Activated CD4-positive, alpha-beta T cell treated with anti-CD3 and anti-CD28 coated beads for 36 hours (primary cell): Measurements from ENCODE around the gene IL1RAPL1. TPM values are rescaled to one million over a fixed set of nuclear protein-coding genes. Genes with fewer than 3 reads are reported as not detected.
A peak's percentile ranks its signal among the peaks of the same experiment; 100 is the strongest.

Source experiments
- ATAC-seq: fragments of 200-7000 bp; cut with Tn5 transposase; one replicate; pipeline ENCODE4 v1.10.0; 2021; ENCODE audit warnings: mild to moderate bottlenecking, moderate library complexity
- CTCF ChIA-PET: fragments of 350-600 bp; sonication (Branson Sonifier 250); formaldehyde crosslinking; loops from one replicate; lab custom pipeline; 2021; ENCODE audit warnings: antibody characterized with exemption; lab: Charles Lee
- POLR2A ChIA-PET: fragments of 350-600 bp; sonication (Branson Sonifier 250); formaldehyde crosslinking; loops from one replicate; lab custom pipeline; 2021; ENCODE audit warnings: antibody characterized with exemption, inconsistent platforms; lab: Charles Lee
- DNase-seq: peaks from one replicate; pipeline ENCODE4 v3.0.0-alpha.2; 2020
- H3K27ac Mint-ChIP-seq: one replicate; pipeline ENCODE4 v1.8.0; 2021; ENCODE audit warnings: mixed read lengths
- H3K27me3 Mint-ChIP-seq: one replicate; pipeline ENCODE4 v1.8.0; 2021; ENCODE audit warnings: mixed read lengths
- H3K36me3 Mint-ChIP-seq: one replicate; pipeline ENCODE4 v1.8.0; 2021; ENCODE audit warnings: low read depth, mixed read lengths
- H3K4me1 Mint-ChIP-seq: one replicate; pipeline ENCODE4 v1.8.0; 2021; ENCODE audit warnings: mixed read lengths
- H3K4me3 Mint-ChIP-seq: one replicate; pipeline ENCODE4 v1.8.0; 2021; ENCODE audit warnings: mild to moderate bottlenecking, moderate library complexity, mixed read lengths
- H3K9me3 Mint-ChIP-seq: one replicate; pipeline ENCODE4 v1.8.0; 2021; ENCODE audit warnings: low read depth, mixed read lengths
- intact Hi-C, 2 experiments: fragments of 100-400 bp; cut with DNase I in 1 of 2; cut with micrococcal nuclease in 1 of 2; formaldehyde crosslinking; loops; one replicate each; pipeline versions ENCODE4 v1.14.2 to v1.15.1; 2022 to 2024; cut with DNase I, micrococcal nuclease
- total RNA-seq, 2 experiments: library from RNA; stranded (reverse); gene quantifications; one replicate each; pipeline ENCODE4 v1.2.3, GENCODE V29; 2021

The IL1RAPL1 gene
- total RNA-seq, 2 experiments from 2014 or later = not detected

DNA sequence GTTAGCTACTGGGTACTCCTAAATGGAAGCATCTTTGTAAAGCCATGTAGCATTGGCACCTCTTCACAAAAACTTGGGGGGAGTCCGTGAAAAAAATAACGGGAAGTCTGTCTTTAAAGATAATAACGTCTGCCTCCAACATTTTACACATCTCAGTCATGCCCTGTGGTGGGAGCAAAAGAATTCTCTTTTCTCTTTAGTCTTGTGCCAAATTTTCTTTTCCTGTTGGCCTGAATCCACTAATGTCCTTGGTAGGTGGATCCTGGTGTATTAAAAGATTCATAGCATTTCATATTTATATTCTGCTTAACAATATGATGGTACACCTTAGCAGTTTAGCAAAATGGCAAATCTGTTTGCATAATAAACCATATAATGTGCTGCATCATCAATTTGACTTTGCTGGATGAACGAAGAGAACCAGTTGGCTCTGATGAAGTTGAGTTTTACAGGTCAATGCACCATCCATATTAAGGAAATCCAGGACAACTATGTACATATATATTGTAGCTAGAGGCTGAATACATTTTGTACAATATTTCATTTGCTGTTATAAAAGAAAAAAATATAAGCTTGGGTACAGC lies 881.8 kb downstream of the IL1RAPL1 start:
- Mint-ChIP-seq H3K4me3 (no peak overlapping the region), H3K9me3 (no peaks in the 10 kb centered on the region), H3K4me1 (no peaks in the 10 kb centered on the region), H3K36me3 (no peaks in the 10 kb centered on the region), H3K27ac (no peak overlapping the region), H3K27me3 (no peaks in the 10 kb centered on the region)
- ATAC-seq (no peak), DNase-seq (no peak)
- CTCF ChIA-PET = no interaction called here
- POLR2A ChIA-PET = no interaction called here
- intact Hi-C loops = no loop called here

DNA sequence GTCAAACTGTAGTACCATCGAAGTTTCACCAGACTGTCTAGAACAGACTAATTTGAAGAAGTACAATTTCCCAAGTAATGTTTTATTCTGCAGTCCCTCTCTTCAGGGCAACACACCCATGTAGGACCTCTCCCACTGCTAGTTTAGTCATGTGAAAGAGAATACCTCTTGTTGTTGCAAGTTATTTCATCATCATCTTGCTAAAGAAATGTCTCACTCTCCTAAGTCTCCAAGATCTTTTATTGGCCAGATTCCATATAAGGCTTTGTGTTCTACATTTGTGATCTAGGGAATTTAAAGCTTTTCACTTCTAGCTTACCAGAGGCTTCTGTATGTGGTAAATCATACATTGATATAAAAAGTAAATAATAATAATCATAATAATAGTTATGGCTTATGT lies 882.8 kb downstream of the IL1RAPL1 start:
- no peaks in the 10 kb centered on the region for H3K4me1 Mint-ChIP-seq
- H3K36me3 Mint-ChIP-seq = no peaks in the 10 kb centered on the region
- no peaks in the 10 kb centered on the region for H3K9me3 Mint-ChIP-seq
- CTCF ChIA-PET = no interaction called here
- intact Hi-C loops = no loop called here
- H3K27me3 Mint-ChIP-seq = no peaks in the 10 kb centered on the region
- H3K27ac Mint-ChIP-seq = no peak overlapping the region
- ATAC-seq (no peak), DNase-seq (no peak)
- POLR2A ChIA-PET = no interaction called here
- H3K4me3 Mint-ChIP-seq = no peak overlapping the region

DNA sequence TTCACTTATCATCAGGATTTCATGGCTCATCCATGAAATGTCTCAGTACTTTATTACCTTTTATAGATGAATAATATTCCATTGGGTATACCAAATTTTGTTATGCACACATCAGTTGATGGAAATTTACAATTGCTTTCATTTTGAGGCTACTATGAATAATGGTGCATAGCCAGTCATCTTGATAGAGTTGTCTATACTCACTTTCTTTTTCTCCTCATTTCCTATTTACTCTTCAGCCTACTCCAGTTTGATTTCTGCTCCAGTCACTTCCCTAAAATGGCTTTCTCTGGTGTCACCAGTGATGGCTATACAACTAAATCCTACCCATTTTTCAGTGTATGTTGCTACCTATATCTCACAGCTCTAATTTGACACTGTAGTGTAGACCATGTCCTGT lies 884.6 kb downstream of the IL1RAPL1 start:
- H3K27me3 Mint-ChIP-seq = no peaks in the 10 kb centered on the region
- ATAC-seq = no peak
- ChIA-PET POLR2A (no interaction called here), CTCF (no interaction called here)
- H3K4me3 Mint-ChIP-seq = no peak overlapping the region
- intact Hi-C loops = no loop called here
- no peak overlapping the region for H3K27ac Mint-ChIP-seq
- H3K9me3 Mint-ChIP-seq = no peaks in the 10 kb centered on the region
- H3K4me1 Mint-ChIP-seq = no peaks in the 10 kb centered on the region
- DNase-seq = no peak
- H3K36me3 Mint-ChIP-seq = no peaks in the 10 kb centered on the region

DNA sequence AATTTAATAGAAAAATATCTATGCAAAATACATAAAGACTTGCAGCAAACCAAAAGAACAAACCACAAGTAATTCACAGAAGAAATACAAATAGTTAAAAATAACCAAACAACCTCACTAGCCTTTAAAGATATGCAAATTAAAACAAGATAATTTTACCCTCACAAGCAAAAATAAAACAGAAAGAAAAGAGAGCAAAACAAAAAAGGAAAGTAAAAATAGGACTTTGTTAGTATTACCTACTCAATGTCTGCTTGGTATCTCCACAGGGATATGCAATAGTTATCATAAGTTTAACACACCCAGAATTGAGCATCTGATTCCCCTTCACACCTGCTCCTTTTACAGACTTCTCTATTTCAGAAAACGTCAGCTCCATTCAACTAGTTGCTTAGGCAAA lies 890.6 kb downstream of the IL1RAPL1 start:
- H3K4me3 Mint-ChIP-seq = no peak overlapping the region
- H3K36me3 Mint-ChIP-seq = no peaks in the 10 kb centered on the region
- H3K9me3 Mint-ChIP-seq = no peaks in the 10 kb centered on the region
- H3K27ac Mint-ChIP-seq = no peak overlapping the region
- ATAC-seq (no peak), DNase-seq (no peak)
- ChIA-PET POLR2A (no interaction called here), CTCF (no interaction called here)
- intact Hi-C loops = no loop called here
- no peaks in the 10 kb centered on the region for H3K4me1 Mint-ChIP-seq
- no peaks in the 10 kb centered on the region for H3K27me3 Mint-ChIP-seq

DNA sequence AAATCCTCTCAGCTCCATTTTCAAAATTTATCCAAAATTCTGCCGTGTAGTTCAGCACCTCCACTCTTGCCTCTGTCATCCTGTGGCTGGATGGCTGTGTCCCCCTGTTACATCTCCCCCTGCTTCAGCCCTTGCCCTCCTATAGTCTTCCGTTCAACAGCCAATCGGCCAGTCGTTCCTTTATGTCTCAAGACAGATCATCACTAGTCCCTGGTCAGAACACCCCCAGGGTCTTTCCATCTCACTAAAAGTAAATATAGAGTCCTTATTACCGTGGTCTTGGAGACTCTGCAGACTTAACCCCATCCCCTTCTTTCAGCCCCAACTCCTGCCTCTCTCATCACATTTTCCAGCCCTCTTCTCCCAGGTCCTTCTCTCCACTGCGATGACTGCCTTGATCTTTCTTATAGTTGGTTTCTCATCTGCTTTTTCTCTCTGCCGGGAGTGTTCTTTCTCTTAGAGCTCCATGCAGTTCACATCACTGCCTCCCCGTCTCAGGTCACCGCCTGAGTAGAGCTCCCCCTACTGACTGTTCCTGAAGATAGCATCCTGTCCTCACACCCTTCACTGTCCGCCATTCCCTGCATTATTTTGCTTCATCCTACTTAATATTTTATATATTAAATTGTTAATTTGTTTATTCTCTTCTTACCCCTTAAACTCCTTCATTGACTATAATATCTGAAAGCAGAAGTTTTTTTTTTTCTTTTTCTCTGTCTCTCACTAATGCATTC lies 891.3 kb downstream of the IL1RAPL1 start:
- Mint-ChIP-seq H3K36me3 (no peaks in the 10 kb centered on the region), H3K4me3 (no peak overlapping the region), H3K27ac (no peak overlapping the region), H3K27me3 (no peaks in the 10 kb centered on the region), H3K9me3 (no peaks in the 10 kb centered on the region), H3K4me1 (no peaks in the 10 kb centered on the region)
- ChIA-PET CTCF (interaction anchor here (0.6 kb wide), 1 partner anchor 85 kb away, joined by 3 read pairs; no protein-coding TSS in a partner anchor), POLR2A (no interaction called here)
- ATAC-seq (no peak), DNase-seq (peak; percentile 3)
- intact Hi-C loops = no loop called here

DNA sequence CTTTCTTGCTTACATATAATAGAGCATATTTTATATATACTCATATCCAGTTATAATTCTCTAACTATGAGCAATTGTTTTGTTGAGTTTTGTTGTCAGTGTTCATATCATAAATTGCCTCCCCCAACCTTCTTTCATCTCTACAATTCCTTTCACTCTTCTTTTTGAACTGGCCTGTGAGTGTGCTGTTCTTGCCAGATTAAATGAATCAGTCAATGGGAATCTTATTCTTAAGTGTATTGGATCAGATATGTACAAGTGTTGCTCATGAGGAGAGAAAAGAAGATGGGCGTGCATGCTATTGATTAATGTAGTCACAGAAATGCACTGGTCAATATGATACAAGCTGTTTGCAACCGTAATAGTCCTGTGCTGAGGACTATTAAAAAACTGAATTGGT lies 900.0 kb downstream of the IL1RAPL1 start:
- Mint-ChIP-seq H3K9me3 (no peaks in the 10 kb centered on the region), H3K4me1 (no peaks in the 10 kb centered on the region), H3K27ac (no peak overlapping the region), H3K4me3 (no peak overlapping the region), H3K27me3 (no peaks in the 10 kb centered on the region), H3K36me3 (no peaks in the 10 kb centered on the region)
- ChIA-PET POLR2A (no interaction called here), CTCF (no interaction called here)
- intact Hi-C loops = no loop called here
- DNase-seq (no peak), ATAC-seq (no peak)

DNA sequence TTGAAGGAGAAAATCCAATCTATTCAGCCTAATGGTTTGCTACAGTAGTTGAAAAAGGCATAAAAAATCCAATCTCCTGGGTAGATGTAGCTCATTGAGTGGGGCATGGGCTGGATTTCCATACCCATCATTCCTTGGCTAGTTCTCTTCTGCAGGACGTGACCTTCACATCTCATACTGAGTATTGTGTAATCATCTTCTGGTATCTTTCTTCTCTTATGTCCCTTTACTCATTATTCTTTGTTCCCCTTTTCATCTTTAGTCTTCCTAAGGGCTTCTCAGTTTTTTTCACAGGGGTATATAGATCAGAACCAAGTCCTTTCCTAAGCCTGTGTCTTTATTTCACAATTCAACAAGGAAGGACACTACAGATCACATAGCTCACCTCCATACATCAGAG lies 900.5 kb downstream of the IL1RAPL1 start:
- no peaks in the 10 kb centered on the region for H3K27me3 Mint-ChIP-seq
- DNase-seq (no peak), ATAC-seq (no peak)
- no peaks in the 10 kb centered on the region for H3K9me3 Mint-ChIP-seq
- CTCF ChIA-PET = no interaction called here
- no peaks in the 10 kb centered on the region for H3K4me1 Mint-ChIP-seq
- H3K27ac Mint-ChIP-seq = no peak overlapping the region
- H3K4me3 Mint-ChIP-seq = no peak overlapping the region
- intact Hi-C loops = no loop called here
- POLR2A ChIA-PET = no interaction called here
- H3K36me3 Mint-ChIP-seq = no peaks in the 10 kb centered on the region

DNA sequence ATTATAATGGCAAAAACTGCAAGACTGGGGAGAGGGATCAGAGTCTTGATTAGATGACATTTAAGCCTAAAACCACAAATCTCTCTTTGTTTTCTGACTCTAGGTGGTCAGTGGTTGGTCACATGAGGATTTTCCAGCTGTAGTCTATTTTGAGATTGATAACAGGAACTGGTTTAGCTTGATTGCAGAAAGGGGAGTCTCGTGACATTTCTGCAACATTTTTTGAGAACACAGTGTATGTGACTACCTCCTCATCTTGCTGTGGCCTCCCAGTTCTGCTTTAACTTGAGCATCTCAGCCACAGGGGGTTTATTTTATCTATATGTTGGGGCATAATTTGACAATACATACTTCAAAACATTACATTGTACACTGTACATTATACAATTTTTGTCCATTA lies 901.7 kb downstream of the IL1RAPL1 start:
- Mint-ChIP-seq H3K27ac (no peak overlapping the region), H3K27me3 (no peaks in the 10 kb centered on the region), H3K4me1 (no peaks in the 10 kb centered on the region), H3K9me3 (no peaks in the 10 kb centered on the region), H3K4me3 (no peak overlapping the region), H3K36me3 (no peaks in the 10 kb centered on the region)
- ChIA-PET CTCF (no interaction called here), POLR2A (no interaction called here)
- intact Hi-C loops = no loop called here
- DNase-seq (no peak), ATAC-seq (no peak)

DNA sequence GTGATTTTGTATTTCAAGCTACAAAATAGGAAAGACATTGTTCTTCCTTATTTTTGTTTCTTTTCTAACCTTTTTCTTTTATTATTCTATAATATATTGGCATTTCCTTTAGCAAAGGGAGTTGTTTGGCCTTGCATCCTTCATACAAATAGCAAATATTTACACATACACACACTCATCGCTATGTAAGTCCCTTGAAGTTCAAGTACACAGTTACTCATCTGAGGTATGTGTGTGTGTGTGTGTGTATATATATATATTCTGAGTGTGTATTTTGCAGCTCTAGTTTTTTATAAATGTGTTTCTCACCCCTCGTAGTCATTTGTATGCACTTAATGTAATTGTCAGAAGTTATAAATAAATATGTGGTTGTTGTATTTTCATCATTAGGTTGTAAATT lies 903.4 kb downstream of the IL1RAPL1 start:
- Mint-ChIP-seq H3K9me3 (peaks cover 1% of the 10 kb centered on the region), H3K27ac (no peak overlapping the region), H3K4me3 (no peak overlapping the region), H3K4me1 (no peaks in the 10 kb centered on the region), H3K27me3 (no peaks in the 10 kb centered on the region), H3K36me3 (no peaks in the 10 kb centered on the region)
- DNase-seq (no peak), ATAC-seq (no peak)
- intact Hi-C loops = no loop called here
- CTCF ChIA-PET = no interaction called here
- POLR2A ChIA-PET = no interaction called here

DNA sequence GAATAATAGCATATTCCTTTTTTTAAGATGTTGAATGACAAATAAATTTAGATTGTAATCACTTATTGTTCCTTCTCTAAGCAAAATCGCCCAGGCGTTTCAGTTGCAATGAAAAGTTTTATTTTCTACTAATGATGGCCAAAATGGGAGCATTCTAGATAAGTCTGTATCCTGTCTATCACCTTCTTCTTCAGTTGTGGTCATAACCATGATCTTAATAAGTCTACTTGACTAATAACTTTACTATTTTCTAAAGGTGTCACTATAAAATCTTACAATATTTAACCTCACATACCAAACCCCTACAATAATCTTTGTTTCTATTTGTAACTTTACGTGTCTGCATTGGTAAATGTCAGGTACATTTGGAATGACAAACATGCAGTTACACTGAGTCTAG lies 904.4 kb downstream of the IL1RAPL1 start:
- ATAC-seq (no peak), DNase-seq (no peak)
- H3K4me1 Mint-ChIP-seq = no peaks in the 10 kb centered on the region
- POLR2A ChIA-PET = no interaction called here
- peaks cover 3% of the 10 kb centered on the region for H3K9me3 Mint-ChIP-seq
- no peak overlapping the region for H3K4me3 Mint-ChIP-seq
- intact Hi-C loops = no loop called here
- H3K27ac Mint-ChIP-seq = no peak overlapping the region
- CTCF ChIA-PET = no interaction called here
- H3K36me3 Mint-ChIP-seq = no peaks in the 10 kb centered on the region
- no peaks in the 10 kb centered on the region for H3K27me3 Mint-ChIP-seq

DNA sequence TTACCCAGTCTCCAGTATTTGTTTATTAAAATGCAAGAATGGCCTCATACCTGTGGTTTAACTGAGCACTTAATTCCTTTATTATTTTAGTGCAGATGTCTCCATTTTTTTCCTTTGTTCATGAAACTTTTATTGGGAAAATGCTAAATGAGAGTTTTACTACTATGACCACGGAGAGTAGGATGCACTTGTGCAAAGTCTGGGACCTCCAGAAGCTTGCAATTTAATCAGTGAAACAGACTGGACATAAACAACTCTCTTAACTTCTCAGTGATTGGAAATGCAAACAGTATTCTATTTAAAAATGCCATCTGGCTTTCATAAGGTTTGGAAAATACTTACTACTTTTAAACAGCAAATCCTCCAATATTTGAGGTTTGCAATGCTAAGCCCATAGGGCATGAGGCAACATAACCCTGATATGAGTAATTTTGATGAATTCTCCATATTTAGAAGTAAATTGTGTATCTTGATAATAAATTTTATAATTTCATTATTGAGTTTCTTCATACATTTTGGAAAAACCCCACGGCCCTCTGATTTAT lies 909.5 kb downstream of the IL1RAPL1 start:
- Mint-ChIP-seq H3K9me3 (peaks cover 3% of the 10 kb centered on the region), H3K27ac (no peak overlapping the region), H3K36me3 (no peaks in the 10 kb centered on the region), H3K4me3 (no peak overlapping the region), H3K27me3 (no peaks in the 10 kb centered on the region), H3K4me1 (no peaks in the 10 kb centered on the region)
- ChIA-PET POLR2A (no interaction called here), CTCF (no interaction called here)
- no peak for ATAC-seq
- intact Hi-C loops = no loop called here
- DNase-seq = no peak

DNA sequence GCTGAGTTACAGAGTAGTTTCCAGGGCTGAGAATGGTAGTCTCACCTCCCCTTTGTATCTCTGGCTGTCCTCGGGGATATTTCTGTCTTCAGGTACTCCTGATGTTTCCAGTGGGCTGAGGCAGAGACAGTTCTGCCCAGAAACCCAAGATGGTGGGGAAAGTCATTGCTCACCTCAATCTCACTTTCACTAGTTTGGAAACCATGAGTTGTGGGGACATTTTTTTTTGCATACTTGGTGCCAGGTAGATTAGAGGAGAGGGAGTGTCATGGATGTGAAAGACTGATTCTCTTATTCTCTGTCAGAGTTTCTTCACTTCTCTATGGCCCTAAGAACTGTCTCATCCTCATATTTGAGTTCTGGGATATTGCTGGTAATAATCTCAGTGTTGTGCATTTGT lies 919.5 kb downstream of the IL1RAPL1 start:
- Mint-ChIP-seq H3K36me3 (no peaks in the 10 kb centered on the region), H3K4me1 (no peaks in the 10 kb centered on the region), H3K4me3 (no peak overlapping the region), H3K27ac (no peak overlapping the region), H3K9me3 (peaks cover 3% of the 10 kb centered on the region), H3K27me3 (no peaks in the 10 kb centered on the region)
- POLR2A ChIA-PET = no interaction called here
- DNase-seq (no peak), ATAC-seq (no peak)
- intact Hi-C loops = no loop called here
- CTCF ChIA-PET = no interaction called here
